SK-MEL-5 (cell line): Measurements from ENCODE around the gene ANKRD40. TPM values are rescaled to one million over a fixed set of nuclear protein-coding genes. Genes with fewer than 3 reads are reported as not detected.

Experiments
- DNase-seq: peaks from one replicate; pipeline ENCODE4 v3.0.0-alpha.2; 2016; ENCODE audit warnings: low read depth, low spot score
- in situ Hi-C: cut with HindIII; loops from 2 replicates; pipeline ENCODE4 v1.10.0; 2016; ENCODE audit warnings: low sequenced_read_pairs, high pct_unique_total_duplicates, low pct_unique_long_range_greater_than_20kb
- total RNA-seq: library from RNA; depleted of rRNA; stranded (reverse); fragments of >200 nt; shearing (Covaris generic); gene quantifications from 2 replicates; pipeline ENCODE4 v1.2.3, GENCODE V29; 2014

The ANKRD40 gene
- total RNA-seq, 1 experiment from 2014 or later, result 53.4 TPM

- in situ Hi-C loops, result no loop called here
Measured at GRCh38 chr17:50691550-50692447, 15.9 kb downstream of the ANKRD40 start.

GRCh38 chr17:50690887-50691549 lies 16.7 kb downstream of the ANKRD40 start:
- in situ Hi-C loops, result no loop called here
- no peak for DNase-seq

More at GRCh38 chr17:50691550-50692447, 15.9 kb downstream of the ANKRD40 start:
- no peak for DNase-seq

- peak; percentile 17 for DNase-seq
- in situ Hi-C loops, result no loop called here
Measured at GRCh38 chr17:50689956-50690886, 17.5 kb downstream of the ANKRD40 start.

GRCh38 chr17:50689251-50689650 lies 18.5 kb downstream of the ANKRD40 start:
- in situ Hi-C loops, result no loop called here
- DNase-seq, result no peak

GRCh38 chr17:50688245-50688644 lies 19.5 kb downstream of the ANKRD40 start:
- in situ Hi-C loops, result no loop called here
- DNase-seq, result no peak

- DNase-seq, result no peak
- in situ Hi-C loops, result no loop called here
Measured at GRCh38 chr17:50687200-50688066, 20.3 kb downstream of the ANKRD40 start.

- no peak for DNase-seq
- in situ Hi-C loops, result no loop called here
Measured at GRCh38 chr17:50686494-50687199, 21.1 kb downstream of the ANKRD40 start.

- no peak for DNase-seq
- in situ Hi-C loops, result no loop called here
Measured at GRCh38 chr17:50685691-50686493, 21.8 kb downstream of the ANKRD40 start.

- no peak for DNase-seq
- in situ Hi-C loops, result no loop called here
Measured at GRCh38 chr17:50685334-50685665, 22.4 kb downstream of the ANKRD40 start.

- no peak for DNase-seq
- in situ Hi-C loops, result no loop called here
Measured at GRCh38 chr17:50684612-50685333, 22.9 kb downstream of the ANKRD40 start.

GRCh38 chr17:50684288-50684611 lies 23.5 kb downstream of the ANKRD40 start:
- in situ Hi-C loops, result no loop called here
- no peak for DNase-seq

GRCh38 chr17:50683434-50684287 lies 24.1 kb downstream of the ANKRD40 start:
- in situ Hi-C loops, result no loop called here
- DNase-seq, result no peak

- in situ Hi-C loops, result no loop called here
Measured at GRCh38 chr17:50682938-50683337, 24.8 kb downstream of the ANKRD40 start.

GRCh38 chr17:50682441-50682840 lies 25.3 kb downstream of the ANKRD40 start:
- no peak for DNase-seq
- in situ Hi-C loops, result no loop called here

More at GRCh38 chr17:50682938-50683337, 24.8 kb downstream of the ANKRD40 start:
- no peak for DNase-seq
